ENCODE measurements around the gene GRIN2D.
"Not testable (repeated sequence)": the region's sequence is repeated elsewhere in the genome, so short reads cannot be mapped to it uniquely, and the experiment has no call there.

The GRIN2D gene

DNA sequence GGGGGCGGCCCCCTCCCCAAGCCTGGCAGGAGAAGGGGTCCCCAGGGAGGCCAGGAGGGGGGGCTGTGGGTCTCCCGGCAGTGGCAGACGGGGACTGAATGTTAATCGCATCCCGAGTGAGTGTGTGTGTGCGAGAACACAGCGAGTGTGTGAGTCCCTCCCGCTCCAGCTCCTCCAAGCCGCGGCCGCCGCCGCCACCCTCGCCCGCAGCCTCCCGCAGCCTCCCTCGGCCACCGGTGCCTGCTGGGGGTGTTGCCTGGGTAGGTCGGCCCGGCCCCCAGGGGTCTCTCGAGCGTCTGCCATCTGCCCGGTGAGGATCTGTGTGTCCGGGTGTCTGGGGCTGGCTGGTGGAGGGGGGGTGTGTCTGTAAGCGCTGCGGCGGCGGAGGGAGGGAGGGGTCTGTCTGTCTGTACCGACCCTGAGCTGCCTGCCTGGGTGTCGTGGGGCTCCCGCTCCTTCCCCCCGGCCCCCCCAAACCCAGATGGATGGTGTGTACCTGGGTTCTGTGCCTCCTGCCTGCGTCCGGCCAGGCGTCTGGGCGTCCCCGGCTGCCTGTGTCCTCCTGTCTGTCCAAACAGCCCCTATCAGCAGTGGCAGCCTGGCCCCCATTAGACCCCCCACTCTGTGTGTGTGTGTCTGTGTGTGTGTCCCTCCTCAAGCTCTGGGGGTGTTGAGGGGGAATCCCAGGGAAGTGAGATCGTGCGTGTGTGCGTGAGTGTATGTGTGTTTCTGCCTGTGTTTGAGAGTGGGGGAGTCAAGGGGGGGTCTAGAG, at the start of gene GRIN2D:
TSS of gene GRIN2D (plus strand) at position 110 of the 772 bp plus-strand sequence. CDS start 4,725 bp downstream, outside the sequence.
- peak; percentile 36 for DNase-seq

DNA sequence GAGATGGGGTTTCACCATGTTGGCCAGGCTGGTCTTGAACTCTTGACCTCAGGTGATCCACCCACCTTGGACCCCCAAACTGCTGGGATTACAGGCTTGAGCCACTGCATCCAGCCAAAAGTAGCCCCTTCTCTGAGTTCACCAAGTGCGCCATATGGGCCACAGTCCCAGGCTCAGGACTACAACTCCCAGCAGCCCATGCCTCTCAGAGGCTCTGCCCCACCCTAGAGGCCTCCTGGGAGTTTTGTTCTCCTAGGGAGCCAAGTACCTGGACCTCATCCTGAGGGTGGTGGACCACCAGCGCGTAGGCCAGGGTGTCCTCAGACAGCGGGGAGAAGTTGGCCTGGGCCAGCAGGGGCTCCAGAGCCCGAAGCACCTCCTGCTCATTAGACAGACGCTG, 48.6 kb upstream of the GRIN2D start:
- no peak for DNase-seq

DNA sequence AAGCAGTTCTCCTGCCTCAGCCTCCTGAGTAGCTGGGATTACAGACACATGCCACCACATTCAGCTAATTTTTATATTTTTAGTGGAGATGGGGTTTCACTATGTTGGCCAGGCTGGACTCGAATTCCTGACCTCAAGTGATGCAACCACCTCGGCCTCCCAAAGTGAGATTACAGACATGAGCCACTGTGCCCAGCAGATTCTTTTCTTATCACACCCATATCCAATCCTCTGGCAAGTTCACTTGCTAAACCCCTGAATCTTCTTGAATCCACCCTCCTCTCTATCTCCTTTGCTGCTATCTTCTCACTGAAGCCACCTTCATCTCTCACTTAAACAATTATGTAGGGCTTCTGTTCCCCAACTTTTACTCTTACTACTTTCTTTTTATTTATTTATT, 47.3 kb upstream of the GRIN2D start:
- no peak for DNase-seq

DNA sequence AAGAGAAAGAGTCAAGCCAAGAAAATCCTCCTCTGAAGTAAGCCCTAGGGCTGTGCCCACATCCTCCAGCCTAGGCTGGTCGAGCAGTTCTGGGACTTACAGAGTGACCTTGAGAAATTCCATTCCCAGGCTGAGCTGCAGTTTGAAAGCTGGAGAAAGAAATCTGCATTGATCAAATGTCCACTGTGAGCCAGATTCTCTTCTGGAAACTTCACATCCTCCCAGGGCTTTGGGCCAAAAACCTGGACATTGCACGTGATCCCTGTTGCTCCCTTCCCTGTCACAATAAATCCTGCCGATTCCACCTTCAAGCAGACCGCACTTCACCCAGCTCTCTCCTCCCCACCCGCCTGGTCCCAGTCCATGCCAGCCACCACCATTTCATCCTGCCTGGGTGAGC, 45.4 kb upstream of the GRIN2D start:
- no peak for DNase-seq

DNA sequence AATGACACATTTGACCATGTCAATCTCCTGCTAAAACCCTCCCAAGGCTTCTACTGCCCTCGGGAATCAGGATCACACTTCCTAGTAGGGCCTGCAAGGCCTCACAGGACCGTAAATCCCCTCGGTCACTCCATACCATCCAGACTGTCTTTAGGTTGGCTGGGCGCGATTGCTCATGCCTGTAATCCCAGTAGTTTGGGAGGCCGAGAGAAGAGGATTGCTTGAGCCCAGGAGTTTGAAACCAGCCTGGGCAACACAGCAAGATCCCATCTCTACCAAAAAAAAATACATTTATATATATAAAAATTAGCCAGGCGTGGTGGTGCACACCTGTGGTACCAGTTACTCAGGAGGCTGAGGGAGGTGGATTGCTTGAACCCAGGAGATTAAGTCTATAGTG, 44.7 kb upstream of the GRIN2D start:
- DNase-seq = no peak

DNA sequence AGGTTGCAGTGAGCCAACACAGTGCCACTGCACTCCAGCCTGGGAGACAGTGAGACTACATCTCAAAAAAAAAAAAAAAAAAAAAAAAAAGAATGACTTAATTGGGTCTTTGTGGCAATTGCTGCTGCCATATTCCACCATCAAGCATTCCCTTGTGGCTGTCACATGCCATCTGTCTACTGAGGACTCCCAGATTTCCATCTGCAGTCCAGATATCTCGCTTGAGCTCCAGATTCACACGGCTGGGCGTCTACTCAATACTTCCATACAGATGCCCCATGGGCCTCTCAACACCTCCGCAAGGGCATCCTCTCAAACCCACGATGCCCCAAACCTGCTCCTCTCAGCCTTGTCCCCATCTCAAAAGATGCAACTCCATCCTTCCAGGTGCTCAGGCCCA, 42.6 kb upstream of the GRIN2D start:
- DNase-seq = no peak

DNA sequence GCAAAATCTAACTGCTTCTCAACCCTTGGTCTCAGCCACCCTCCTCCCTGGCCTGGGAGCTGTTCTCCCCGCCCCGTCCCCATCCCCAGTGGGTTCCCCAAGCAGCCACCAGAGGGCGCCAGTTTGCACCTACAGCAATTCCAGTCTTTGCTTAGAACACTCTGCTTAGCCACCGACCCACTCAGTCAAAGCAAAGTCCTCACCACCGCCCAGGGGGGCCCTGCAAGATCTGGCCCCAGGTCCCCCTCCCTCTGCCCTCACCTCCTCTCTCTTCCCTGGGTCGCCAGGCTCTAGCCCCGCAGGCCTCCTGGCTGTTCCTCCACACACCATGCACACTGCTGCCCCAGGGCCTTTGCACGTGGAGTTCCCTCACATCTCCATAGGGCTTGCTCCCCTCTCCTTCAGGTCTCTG, 42.1 kb upstream of the GRIN2D start:
- peak; percentile 80 for DNase-seq

DNA sequence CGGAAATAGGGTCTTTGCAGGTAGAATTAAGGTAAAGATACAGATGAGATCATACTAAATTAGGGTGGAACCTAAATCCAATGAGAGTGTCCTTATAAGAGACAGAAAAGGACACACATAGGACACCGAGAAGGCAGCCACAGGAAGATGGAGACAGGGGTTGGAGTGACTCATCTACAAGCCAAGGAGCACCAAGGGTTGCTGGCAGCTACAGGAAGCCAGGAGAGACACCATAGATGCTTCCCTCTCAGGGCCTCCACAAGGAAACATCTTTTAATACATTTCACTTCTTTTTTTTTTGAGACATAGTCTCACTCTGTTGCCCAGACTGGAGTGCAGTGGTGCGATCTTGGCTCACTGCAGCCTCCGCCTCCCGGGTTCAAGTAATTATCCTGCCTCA, 39.8 kb upstream of the GRIN2D start:
- no peak for DNase-seq

DNA sequence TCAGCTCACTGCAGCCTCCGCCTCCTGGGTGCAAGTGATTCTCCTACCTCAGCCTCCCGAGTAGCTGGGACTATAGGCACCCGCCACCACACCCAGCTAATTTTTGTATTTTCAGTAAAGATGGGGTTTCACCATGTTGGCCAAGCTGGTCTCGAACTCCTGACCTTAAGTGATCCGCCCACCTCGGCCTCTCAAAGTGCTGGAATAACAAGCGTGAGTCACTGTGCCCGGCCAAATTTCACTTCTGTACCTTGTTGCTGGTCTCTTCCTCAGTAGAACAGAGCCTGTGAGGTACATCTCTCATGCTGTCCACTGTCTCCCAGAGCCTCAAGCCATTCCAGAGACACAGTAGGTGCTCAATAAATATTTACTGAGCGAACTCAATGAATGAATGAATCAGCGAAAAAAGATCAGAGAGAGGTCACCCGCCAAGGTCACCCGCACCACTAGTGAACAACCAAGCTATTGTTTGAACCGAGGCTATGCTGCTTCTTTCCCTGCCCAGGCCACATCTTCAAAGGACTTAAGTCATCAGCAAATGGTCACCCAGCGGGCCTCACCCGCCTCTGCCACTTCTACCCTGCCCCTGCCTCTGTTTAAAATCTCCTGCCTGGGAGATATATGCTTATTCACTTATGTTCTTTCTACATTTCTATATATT, 39.0 kb upstream of the GRIN2D start:
- no peak for DNase-seq

DNA sequence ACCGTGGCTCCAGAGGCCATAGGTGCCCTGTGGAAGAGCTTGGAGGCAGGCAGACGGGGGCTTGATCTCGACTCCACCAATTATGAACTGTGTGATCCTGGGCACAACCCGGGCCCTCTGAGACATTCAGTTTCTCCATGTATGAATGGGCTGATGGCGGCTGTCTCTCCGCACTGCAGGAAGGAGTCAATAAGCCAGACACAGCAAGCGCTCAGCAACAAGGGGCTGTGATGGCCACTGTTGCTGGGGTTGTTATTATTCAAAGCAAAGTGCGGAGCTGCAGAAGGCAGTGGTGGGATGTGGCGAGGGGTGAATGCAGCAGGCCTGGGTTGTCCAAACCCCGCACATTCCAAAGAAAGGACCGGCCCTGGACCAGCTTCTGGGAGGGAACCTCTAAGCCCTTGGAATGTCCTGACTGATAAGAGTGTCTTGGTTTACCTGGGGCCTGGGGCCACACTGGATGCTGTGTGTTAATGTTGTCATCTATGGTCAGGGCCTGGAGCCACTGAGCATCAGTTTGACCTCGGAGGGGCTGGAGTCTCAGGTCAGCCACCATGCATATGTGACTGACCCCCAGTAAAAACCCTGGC, 38.0 kb upstream of the GRIN2D start:
- DNase-seq = no peak

DNA sequence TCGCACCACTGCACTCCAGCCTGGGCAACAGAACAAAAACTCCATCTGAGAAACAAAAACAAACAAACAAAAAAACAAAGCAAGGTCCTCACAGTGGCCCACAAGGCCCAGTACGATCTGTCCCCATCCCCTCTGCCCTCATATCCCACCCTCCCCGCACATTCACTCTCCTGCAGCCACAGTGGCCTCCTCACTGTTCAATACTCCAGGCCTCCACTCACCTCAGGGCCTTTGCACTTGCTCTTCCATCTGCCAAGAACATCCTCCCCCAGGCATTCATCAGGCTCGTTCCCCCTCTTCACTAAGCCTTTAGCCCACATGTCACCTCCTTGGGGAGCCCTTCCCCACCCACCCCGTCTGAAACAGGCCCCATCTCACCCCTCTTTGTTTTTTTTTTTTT, 34.3 kb upstream of the GRIN2D start:
- no peak for DNase-seq

DNA sequence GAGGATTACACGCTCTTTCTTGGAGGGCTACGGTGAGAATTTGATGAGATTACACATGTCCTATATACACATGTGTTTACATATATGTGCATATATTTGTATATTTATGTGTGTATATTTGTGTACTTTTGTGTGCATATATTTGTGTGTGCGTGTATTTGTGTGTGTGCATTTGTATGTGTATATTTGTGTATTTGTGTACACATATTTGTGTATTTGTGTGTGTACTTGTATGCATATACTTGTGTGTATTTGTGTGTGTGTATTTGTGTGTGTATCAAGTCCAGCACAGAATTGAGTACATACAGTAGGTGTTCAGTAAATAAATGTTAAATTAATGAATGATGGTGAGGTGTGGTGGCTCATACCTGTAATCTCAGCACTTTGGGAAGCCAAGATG, 31.6 kb upstream of the GRIN2D start:
- no peak for DNase-seq

DNA sequence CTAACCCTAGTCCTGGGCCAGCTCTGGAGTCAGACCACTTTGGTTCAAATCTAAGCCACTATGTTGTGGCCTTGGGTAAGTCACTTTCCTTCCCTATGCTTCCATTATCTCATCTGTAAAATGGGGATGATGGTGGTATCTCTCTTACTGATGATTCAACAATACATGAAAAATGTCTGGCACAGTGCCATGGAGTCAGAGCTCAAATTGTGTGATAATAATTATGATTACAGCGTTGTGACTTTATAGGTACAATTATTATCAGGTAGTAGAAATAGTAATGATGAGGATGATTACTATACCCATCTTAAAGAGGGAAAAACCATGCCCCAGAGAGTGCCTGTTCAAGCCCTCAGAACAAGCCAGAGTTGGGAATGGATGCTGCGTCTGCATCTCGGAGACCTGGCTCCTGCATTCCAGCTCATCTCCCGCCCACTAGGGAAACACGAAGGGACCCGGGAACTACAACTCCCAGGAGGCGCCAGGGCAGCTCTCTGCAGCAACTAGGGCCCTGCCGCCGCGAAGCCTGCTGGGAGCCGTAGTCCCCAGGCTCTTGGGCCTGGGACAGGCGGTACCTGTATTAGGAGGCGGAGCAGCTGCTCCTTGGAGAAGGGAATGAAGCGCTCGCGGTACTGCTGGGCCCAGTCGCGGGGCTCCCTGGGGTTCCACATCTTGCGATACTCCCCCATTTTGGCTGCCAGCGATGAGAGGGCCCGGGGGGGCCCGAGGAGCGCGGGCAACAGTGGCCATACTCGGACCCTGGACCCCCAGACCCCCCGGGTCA, 30.6 kb upstream of the GRIN2D start:
- DNase-seq = peak; percentile 87

DNA sequence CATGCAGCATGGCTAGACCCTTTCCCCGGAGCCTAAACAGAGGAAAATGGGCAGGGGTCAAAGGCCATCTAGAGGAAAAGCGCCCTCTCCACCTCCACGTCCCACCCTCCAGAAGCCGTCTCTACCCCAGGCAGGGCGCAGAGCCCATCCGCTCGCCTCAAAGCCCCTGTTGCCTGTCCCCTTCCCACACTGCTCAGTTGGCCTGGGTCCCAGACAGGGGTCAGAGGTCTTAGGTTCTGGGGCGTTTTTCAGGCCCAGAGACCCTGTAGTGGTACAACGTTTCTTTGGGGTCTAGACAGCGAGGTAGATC, 30.0 kb upstream of the GRIN2D start:
- peak; percentile 31 for DNase-seq

DNA sequence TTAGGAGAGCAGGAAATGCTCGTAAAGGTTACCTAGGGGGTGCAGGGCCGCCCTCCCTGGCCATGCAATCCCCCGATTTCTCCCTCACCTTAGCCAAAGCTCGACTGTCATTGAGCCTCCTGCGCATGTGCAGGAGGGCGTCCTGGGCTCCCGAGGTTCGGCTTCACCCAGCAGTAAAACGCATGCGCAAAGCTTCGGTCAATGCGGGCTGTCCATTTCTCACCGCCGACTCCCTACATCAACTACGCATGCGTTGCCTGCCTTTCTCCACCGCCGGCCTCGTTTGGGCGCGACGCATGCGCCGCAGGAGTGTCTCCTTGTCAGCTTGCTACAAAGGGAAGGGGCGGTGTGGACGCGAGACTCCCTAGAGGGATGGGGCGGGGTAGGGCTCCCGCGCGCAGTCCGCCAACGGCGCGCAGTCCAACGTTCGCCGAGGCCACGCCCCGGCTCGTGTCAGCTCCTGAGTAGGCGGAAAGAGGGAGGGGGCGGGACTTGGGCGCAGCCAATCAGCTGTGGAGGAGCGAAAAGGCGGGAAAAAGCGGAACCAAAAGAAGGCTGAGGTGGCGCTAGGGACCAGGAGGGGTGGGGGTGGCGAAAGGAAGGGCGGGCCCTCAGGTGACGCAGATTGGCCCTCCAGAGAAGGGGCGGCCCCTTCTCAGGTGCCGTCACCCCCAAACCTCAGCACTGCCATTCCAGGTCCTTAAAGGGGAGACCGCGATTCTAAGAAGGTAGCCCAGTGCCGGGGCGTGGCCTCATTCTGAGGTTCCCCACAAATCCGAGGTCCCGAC, 29.5 kb upstream of the GRIN2D start, which contains the start of the genes SYNGR4 and TMEM143:
TSS of gene SYNGR4 (plus strand) at position 558 of the 788 bp plus-strand sequence. CDS start 1,476 bp downstream, outside the sequence.
TSS of gene TMEM143 (minus strand) at position 131 of the 788 bp plus-strand sequence. CDS start at position 111, 20 bp downstream.
- DNase-seq = peak; percentile 97

DNA sequence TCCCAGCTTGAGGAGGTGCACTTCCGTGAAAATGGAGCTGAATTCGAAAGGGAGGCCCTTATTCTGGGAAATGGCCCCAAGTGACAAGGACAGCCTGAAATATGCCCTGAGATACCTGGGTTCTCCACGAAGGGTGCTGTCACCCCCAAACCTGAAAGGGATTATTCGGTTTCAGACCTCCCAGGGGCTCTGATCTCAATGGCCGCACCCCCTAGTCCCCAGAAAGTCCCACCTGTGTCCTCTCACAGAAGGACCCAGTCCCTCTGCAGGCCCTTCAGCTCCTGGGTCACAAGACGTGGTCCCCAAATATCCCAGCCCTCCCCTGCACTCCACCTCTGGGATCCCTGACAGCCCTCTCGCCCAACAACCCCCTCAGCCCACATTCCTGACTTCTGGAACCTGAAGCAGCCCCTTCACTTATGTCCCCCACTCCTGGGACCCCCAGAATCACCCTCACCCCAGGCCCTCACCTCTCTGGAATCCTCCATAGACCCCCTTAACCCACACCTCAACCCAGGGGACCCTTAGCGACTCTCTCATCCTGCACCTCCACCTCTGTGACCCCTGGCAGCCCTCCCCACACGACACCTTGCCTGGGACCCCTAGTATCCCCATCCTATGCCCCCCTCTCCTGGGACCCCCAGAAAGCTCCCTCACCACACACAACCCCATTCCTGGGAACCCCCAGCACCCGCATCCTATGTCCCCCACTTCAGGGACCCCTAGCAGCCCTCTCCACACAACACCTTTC, 28.7 kb upstream of the GRIN2D start:
- no peak for DNase-seq

DNA sequence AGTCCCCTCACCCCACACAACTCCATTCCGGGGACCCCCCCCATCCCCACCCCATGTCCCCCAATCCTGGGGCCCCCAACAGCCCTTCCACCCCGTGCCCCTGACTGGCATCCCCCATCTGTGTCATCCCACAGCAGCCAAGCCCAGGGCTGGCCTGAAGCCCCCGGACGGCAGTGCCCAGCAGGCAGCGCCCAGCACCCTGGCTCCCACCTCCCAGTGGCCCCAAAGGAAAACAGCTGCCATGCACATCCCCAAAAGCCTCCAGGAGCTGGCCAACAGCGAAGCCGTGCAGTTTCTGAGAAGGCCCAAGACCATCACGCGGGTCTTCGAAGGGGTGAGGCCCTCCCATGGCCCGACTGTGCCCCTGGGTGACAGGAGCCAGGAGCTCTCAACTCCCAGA, 27.9 kb upstream of the GRIN2D start:
- no peak for DNase-seq

DNA sequence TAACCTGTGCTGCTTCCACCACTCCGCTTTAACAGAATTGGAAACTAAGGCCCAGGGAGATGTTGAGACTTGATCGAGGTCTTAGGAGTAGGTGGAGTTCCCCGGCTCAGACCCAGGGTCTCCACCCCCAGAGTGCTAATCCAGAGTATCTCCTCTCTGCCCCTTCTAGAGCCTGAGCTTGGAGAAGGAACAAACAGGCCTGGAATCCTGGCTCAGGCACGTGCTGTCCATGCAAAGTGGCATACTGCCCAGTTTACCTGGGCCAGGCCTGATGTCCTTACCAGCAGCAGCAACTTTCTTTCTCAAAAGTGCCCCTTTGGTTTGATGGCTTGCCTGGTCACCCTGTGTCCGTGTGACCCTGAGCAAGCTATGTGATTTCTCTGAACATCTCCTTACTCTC, 25.6 kb upstream of the GRIN2D start:
- DNase-seq = no peak

DNA sequence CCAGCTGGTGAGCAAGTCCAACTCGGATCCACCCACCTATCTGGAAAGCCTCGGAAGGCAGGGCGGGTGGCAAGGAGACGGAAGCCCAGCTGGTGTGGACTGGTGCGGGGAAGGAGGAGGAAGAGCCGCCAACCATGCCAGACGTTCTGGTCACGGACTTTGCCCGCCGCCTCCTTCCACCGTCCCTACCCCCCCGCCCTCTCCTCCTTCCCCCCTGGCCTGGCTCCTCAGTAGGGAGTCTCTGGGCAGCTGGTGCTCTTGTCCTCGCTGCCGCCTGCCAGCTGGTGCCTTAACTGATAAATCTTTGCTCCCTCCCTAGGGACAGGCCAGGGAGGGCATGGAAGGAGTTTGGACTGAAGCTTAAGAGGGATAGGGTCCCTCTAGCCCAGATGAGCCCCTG, 24.5 kb upstream of the GRIN2D start:
- no peak for DNase-seq

DNA sequence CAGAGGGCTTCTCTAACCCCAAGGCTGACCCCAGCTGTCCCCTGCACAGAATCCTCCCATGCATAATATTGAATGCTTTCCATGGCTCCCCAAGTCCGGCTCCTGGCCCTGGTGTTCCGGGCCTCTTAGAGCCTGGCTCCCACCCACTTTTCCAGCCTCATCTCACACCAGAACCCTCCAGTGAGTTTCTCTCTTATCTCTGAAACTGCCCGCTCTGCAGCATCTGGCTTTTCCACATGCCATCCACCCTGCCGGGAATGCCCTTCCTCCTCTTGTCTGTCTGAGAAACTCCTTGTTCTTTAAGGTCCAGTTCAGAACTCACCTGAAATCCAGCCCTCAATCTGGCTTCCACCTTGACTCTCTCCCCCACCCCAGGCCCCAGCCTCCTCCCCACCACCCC, 22.5 kb upstream of the GRIN2D start:
- no peak for DNase-seq

DNA sequence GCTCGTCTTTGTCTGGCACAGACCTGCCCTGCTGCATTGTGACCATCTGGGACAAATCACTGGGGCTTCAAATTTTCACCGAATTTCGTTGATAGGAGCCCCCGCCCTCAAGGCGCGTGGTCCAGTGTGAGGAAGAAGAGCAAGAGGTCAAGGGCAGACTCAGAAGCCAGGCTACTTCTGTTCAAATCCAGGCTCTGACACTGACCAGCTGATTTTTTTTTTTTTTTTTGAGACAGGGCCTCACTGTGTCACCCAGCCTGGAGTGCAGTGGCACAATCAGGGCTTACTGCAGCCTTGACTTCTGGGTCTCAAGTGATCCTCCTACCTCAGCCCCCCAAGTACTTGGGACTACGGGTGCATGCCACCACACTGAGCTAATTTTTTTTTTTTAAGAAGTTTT, 22.1 kb upstream of the GRIN2D start:
- DNase-seq = no peak

DNA sequence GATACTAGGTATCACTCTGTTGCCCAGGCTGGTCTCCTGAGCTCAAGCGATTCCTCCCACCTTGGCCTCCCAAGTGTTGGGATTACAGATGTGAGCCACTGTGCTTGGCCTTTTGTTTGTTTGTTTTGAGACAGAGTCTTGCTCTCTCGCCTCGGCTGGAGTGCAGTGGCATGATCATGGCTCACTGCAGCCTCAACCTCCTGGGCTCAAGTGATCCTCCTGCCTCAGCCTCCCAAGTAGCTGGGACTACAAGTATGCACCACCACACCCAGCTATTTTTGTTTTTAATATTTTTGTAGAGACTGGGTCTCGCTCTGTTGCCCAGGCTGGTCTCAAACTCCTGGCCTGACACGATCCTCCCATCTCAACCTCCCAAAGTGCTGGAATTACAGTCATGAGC, 21.7 kb upstream of the GRIN2D start:
- DNase-seq = not testable (repeated sequence)

Data from activated naive CD4-positive, alpha-beta T cell treated with anti-CD3 and anti-CD28 coated beads, Interleukin-2, amount 50 U/mL, for 16 hours (primary cell).